GM12875 (cell line): ENCODE results near the gene FGGY.

Experiments used
- H3K4me3 ChIP-seq: one replicate; pipeline ENCODE4 v1.5.1; 2011; ENCODE audit warnings: low read depth, low read length, control low read depth
- CTCF ChIP-seq: IDR thresholded peaks from 2 replicates; pipeline ENCODE4 v1.5.1; 2011; ENCODE audit warnings: low read depth, mild to moderate bottlenecking, control low read depth, inconsistent platforms, low read length, moderate library complexity, borderline replicate concordance; ENCODE audit not compliant: insufficient read depth

The FGGY gene

DNA sequence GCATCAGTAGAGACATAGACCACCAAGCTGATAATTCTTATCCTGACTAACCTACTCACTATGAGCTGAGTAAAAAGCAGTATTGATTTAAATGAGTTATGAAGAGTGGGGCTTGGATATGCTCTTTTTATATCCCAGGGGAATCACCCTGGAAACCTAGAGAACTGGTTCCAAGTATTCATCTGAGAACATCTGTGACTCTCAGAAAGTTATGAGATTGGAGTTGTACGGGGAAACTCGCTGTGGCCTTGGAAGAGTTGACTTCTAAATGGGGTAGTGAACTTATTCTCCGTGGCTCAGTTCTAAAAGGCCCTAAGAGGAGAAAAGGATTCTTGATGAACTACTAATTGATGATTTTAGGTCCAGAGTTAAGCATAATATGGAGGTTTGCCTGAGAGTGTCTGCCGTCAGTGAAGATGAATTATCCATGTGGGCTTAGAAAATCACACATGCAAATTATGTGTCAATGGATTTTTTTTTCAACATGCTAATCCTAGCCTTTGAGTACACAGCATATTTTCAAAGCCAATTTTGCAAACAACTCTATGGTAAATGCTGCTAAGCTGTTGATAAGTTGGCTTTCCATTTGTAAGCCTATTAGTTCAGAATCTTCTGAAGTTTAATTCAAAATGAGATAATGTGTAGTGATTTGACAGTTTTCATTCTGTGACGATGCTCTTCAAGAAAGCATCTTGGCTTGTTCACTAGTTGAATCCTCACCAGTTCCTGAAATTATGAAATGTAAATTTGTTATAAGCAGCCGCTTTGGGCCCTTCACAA, 122.7 kb downstream of the FGGY start:
- H3K4me3 ChIP-seq = no peak overlapping the region
- no peak for TF ChIP-seq CTCF

- H3K4me3 ChIP-seq = no peak overlapping the region
- TF ChIP-seq CTCF = no peak
Observed at GRCh38 chr1:59421232-59421920, 124.5 kb downstream of the FGGY start.

DNA sequence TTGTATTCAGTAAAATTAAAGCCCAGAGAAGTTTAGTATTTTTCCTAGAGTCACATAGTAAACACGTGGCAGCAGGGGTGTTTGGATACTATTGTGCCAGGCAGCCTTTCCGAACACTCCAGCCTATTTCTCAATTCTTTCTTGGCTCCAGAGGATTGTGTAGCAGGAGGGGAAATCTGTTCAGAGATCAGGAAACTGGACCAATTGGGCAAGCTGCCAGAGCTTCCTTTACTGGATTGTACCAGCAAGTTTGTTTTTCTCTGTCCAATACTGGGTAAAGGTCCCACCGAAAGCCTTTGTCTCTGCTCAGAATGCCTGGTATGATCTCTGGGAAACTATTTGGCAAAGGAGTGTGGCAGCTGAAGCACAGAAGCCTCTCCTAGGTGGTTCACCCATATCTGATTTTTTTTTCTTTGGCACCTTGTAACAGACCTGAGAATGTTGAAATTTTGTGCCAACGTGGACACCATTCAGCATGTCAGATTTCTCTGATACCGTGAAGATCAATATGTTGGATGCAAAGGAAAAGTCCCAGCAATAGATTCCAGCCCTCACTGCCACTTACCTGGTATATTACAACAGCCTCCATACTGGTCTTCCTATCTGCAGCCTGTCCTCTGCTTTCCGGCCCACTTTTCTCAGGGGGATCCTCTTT, 126.2 kb downstream of the FGGY start:
- no peak overlapping the region for H3K4me3 ChIP-seq
- no peak for TF ChIP-seq CTCF

DNA sequence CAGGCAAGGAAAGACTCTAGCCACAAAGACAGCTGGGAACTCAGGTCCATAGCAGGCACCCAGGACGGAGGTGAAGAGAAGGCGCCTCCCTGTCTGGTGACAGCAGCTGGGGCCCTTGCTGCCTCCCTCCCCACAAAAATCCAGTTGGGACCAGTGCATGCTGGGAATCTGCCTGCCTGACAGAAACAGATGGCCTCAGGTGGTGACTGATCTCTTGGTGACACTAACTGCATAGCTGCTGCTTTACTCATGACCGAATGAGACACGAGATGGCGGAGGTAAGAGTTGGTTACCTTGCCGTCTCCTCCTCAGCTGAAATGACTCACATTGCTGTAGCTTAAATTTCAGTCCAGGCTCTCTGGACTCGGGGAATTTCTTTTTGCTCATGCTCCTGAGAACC, 130.3 kb downstream of the FGGY start:
- H3K4me3 ChIP-seq = no peak overlapping the region
- no peak for TF ChIP-seq CTCF

DNA sequence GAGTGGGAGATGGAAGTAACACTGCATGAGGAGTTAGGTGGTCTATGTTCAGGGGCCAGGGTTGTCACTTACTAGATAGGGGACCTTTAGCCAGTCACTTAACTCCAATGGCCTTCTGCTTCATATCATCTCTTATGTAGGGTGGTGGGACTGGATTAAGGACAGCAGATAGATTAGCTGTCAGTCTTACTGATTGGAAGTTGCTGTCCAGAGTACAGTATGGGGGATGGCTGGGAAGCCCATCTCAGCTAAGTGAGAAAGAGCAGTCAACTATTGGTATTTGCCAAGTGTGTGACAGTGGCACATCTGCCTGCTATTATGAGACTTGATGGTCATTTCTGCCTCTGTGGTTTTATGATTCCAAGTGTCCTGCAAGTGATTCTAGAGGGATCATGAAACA, 130.9 kb downstream of the FGGY start:
- no peak for TF ChIP-seq CTCF
- H3K4me3 ChIP-seq = no peak overlapping the region

DNA sequence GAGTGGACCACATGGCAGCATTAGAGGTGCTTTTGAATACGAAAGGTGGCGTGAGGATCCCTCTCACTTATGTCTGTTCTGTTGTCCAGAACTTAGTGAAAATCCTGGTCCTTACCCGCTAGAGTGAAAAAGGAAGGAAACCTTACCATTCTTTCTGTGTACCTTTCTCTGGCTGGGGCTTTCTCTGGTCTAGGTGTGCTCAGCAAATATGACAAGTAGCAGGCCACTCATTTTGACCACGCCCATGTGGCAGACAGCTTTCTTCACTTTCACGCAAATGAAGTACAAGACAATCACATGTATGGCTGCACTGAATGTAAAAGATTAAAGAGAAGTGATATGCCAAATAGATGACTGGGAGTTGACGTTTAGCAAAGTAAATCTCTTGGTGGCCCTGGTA, 131.9 kb downstream of the FGGY start:
- H3K4me3 ChIP-seq = no peak overlapping the region
- no peak for TF ChIP-seq CTCF
